ENCODE results near the gene COQ2. TPM values are rescaled to one million over a fixed set of nuclear protein-coding genes. Genes with fewer than 3 reads are reported as not detected.

COQ2 gene
- total RNA-seq, 1 experiment from 2014 or later, result 19.8 TPM

- no peak overlapping the region for H3K14ac ChIP-seq (ENCODE audit: insufficient read depth, low read length)
- H3K27ac Mint-ChIP-seq, result no peak overlapping the region
- no CpG with 5 or more reads among the region's 3 CpGs for WGBS (ENCODE audit: extremely low coverage, insufficient read length, low lambda C conversion rate)
- H3K36me3 Mint-ChIP-seq (ENCODE audit: insufficient read depth in 1 of 3, low read depth in 3 of 3), result no peaks in the 10 kb centered on the region
- no peak overlapping the region for H3T11ph ChIP-seq (ENCODE audit: low read length)
- no peak for DNase-seq
- TF ChIP-seq CTCF (conservative IDR thresholded peaks at IDR 0.05), result no peak
- no peak overlapping the region for H2BK12ac ChIP-seq (ENCODE audit: insufficient read length, low read depth, low read length)
- no peaks in the 10 kb centered on the region for H4K20me1 ChIP-seq (ENCODE audit: control insufficient read depth, insufficient read depth, insufficient read length)
- H3K56ac ChIP-seq (ENCODE audit: insufficient read length, low read depth, low read length), result no peak overlapping the region
- no peak overlapping the region for H2AK5ac ChIP-seq (ENCODE audit: insufficient read length, low read length)
- H4K91ac ChIP-seq (ENCODE audit: insufficient read length, low read depth, low read length), result no peak overlapping the region
- H3K4ac ChIP-seq (ENCODE audit: low read depth, low read length), result no peak overlapping the region
- H3K4me3 Mint-ChIP-seq, result no peak overlapping the region
- no peaks in the 10 kb centered on the region for H3K4me1 ChIP-seq (ENCODE audit: insufficient read depth, low read length)
- H2BK5ac ChIP-seq (ENCODE audit: insufficient read length, low read length), result no peak overlapping the region
- no peaks in the 10 kb centered on the region for H3K27me3 ChIP-seq (ENCODE audit: insufficient read depth, low read length)
- H2AFZ ChIP-seq (ENCODE audit: low read length), result no peak overlapping the region
- no peaks in the 10 kb centered on the region for H3K79me2 ChIP-seq (ENCODE audit: insufficient read depth, low read length)
- no peak overlapping the region for H2BK120ac ChIP-seq (ENCODE audit: low read depth, low read length, poor library complexity, severe bottlenecking)
- no peak overlapping the region for H3K9ac ChIP-seq (ENCODE audit: extremely low read depth, insufficient read length, low read length)
- no peak overlapping the region for H3K27ac ChIP-seq (ENCODE audit: insufficient read length, low read depth, low read length)
- no peak overlapping the region for H2BK15ac ChIP-seq (ENCODE audit: low read depth, low read length)
- no peaks in the 10 kb centered on the region for H3K9me3 Mint-ChIP-seq
- no peaks in the 10 kb centered on the region for H3K79me1 ChIP-seq (ENCODE audit: insufficient read depth, low read depth, low read length, poor library complexity, severe bottlenecking)
- no peak overlapping the region for H3K18ac ChIP-seq (ENCODE audit: insufficient read length, low read depth, low read length)
- H3K23ac ChIP-seq (ENCODE audit: insufficient read length, low read depth, low read length), result no peak overlapping the region
- H3K23me2 ChIP-seq (ENCODE audit: insufficient read length, low read depth, low read length, poor library complexity, severe bottlenecking), result no peaks in the 10 kb centered on the region
- no peaks in the 10 kb centered on the region for H3K27me3 Mint-ChIP-seq (ENCODE audit: low read depth)
- H3K9me3 ChIP-seq (ENCODE audit: control insufficient read depth, low read depth, low read length), result no peaks in the 10 kb centered on the region
- peaks cover 4 to 6% of the 10 kb centered on the region in 2 experiments; a peak in 3 of 4 replicates for H3K4me1 Mint-ChIP-seq
- no peak overlapping the region for H2BK20ac ChIP-seq (ENCODE audit: low read depth, low read length, poor library complexity, severe bottlenecking)
- no peak overlapping the region for H4K5ac ChIP-seq (ENCODE audit: insufficient read length, low read depth, low read length)
- H4K8ac ChIP-seq (replicated peaks; ENCODE audit: insufficient read length, low read depth, low read length), result no peak overlapping the region
- H3K4me2 ChIP-seq (ENCODE audit: insufficient read depth, insufficient read length, low read length), result no peak overlapping the region
Observed at GRCh38 chr4:83230928-83231327, 53.7 kb downstream of the COQ2 start.

Data from H9 (cell line).